UCSD-AML1 (cell line): ENCODE measurements around the gene MEIOSIN.
A peak's percentile ranks its signal among the peaks of the same experiment; 100 is the strongest.

ENCODE experiments used
- DNase-seq: peaks from one replicate; lab custom pipeline; 2025; ENCODE audit not compliant: unreplicated experiment; lab: John Stamatoyannopoulos, UW

Gene MEIOSIN

GRCh38 chr19:45779231-45780145 lies 46.2 kb downstream of the MEIOSIN start:
- peak; percentile 85 for DNase-seq

- DNase-seq, result no peak
These were observed 46.9 kb downstream of the MEIOSIN start for GRCh38 chr19:45780146-45780447.

- no peak for DNase-seq
These were observed 47.4 kb downstream of the MEIOSIN start for GRCh38 chr19:45780448-45781213.

- DNase-seq, result no peak
These were observed 48.2 kb downstream of the MEIOSIN start for GRCh38 chr19:45781214-45782161.

- DNase-seq, result no peak
These were observed 49.0 kb downstream of the MEIOSIN start, which contains the start of gene DMPK for GRCh38 chr19:45782162-45782691. Gene DMPK (minus strand): TSS chr19:45782490. CDS start chr19:45782352, 138 bp downstream.

- DNase-seq, result no peak
These were observed 49.9 kb downstream of the MEIOSIN start for GRCh38 chr19:45782820-45783785.

GRCh38 chr19:45784096-45784495 lies 50.9 kb downstream of the MEIOSIN start:
- no peak for DNase-seq

- no peak for DNase-seq
These were observed 51.9 kb downstream of the MEIOSIN start for GRCh38 chr19:45785097-45785496.

GRCh38 chr19:45785781-45786532 lies 52.7 kb downstream of the MEIOSIN start:
- DNase-seq, result no peak

- no peak for DNase-seq
These were observed 53.3 kb downstream of the MEIOSIN start for GRCh38 chr19:45786533-45786894.

- DNase-seq, result no peak
These were observed 56.0 kb downstream of the MEIOSIN start for GRCh38 chr19:45789035-45789786.

- DNase-seq, result peak; percentile 70
These were observed 57.7 kb downstream of the MEIOSIN start for GRCh38 chr19:45790942-45791341.

GRCh38 chr19:45791744-45792469 lies 58.7 kb downstream of the MEIOSIN start:
- no peak for DNase-seq

- DNase-seq, result peak; percentile 99
These were observed 59.4 kb downstream of the MEIOSIN start, which contains the start of gene DMWD for GRCh38 chr19:45792470-45793177. Gene DMWD (minus strand): TSS chr19:45792845. CDS start chr19:45792756, 89 bp downstream.

- DNase-seq, result no peak
These were observed 59.9 kb downstream of the MEIOSIN start for GRCh38 chr19:45793178-45793564.

- no peak for DNase-seq
These were observed 60.6 kb downstream of the MEIOSIN start for GRCh38 chr19:45793876-45794275.

- no peak for DNase-seq
These were observed 61.4 kb downstream of the MEIOSIN start for GRCh38 chr19:45794627-45795026.
